GM19324 (cell line): ENCODE data around the gene C19orf38.

Experiments used
- ATAC-seq: cut with Tn5 transposase; IDR thresholded peaks from one replicate; pipeline ENCODE4 v1.9.1; 2021; ENCODE audit warnings: mild to moderate bottlenecking, moderate library complexity; ENCODE audit not compliant: unreplicated experiment, low FRiP score

Gene C19orf38

GRCh38 chr19:10895920-10896319 is 47.7 kb downstream of the C19orf38 start:
- no peak for ATAC-seq

- ATAC-seq: no peak
Measured at GRCh38 chr19:10896851-10897526, 48.8 kb downstream of the C19orf38 start.

DNA sequence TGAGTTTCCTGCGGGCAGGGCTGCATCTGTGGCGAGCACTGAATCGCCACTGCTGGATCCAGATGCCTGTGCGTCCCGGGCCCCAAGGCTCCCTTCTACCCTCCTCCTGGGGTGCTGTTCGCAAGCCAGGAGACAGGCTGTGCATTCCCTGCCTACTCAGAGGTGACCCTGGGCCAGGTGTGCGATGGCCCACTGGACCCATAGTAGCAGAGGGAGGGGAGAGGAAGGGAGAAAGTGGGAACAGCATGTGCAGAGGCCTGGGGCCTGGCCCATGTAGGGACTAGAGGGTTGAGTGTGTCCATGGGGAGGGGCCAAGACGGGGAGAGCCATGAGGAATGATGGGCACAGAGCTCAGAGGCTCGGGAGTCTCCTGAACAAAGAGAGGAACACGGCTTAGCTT is 50.4 kb downstream of the C19orf38 start:
- no peak for ATAC-seq

DNA sequence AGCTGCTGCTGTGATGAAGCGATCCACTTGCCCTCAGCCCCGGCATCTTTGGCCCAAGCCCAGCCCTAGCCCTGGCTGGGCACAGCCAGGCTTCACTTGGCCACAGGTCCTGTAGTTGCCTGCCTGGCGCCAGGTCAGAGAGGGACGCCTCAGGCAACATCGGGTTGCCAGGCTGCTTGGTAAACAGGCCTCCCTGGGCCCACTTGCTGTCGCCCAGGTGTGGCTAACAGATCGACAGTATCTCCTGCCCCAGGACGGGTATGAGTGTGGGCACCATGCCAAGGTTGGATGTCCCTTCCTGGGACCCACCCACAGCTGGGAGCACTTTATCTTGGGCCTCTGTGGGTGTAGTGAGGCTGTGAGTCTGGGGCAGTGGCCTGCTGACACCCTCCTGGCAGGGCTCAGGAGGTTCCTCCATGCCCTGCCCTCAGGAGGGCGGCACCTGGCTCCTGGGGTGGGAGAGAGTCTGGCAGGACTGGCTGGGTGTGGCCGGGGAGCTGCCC is 51.0 kb downstream of the C19orf38 start:
- ATAC-seq: no peak

GRCh38 chr19:10907925-10908324 is 59.7 kb downstream of the C19orf38 start:
- ATAC-seq: no peak

DNA sequence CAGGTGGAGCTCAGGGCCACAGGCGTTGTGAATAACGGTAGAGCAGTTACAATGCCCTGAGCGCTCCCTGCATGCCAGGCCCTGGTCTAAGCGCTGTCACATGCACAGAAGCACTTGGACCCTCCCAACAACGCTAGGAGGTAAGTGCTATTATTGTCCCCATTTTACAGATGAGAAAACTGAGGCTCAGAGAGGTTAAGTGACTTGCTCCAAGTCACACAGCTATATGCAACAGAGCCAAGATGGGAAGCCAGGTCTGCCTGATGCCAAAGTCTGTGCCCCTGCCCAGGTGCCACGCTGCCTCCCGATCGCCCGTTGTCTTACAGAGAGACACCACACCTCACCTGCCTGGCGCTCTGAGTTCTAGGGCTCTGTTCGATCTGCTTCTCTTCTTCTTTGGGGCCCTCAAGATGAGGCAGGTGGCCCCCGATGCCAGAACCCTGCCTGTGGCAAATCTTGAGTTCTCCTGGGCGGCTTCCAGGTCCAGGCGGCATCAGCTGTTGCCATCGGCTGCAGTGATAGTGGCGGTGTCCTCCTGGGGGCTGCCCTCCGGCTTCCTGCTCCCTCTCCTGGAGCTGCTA is 60.3 kb downstream of the C19orf38 start:
- ATAC-seq: no peak

DNA sequence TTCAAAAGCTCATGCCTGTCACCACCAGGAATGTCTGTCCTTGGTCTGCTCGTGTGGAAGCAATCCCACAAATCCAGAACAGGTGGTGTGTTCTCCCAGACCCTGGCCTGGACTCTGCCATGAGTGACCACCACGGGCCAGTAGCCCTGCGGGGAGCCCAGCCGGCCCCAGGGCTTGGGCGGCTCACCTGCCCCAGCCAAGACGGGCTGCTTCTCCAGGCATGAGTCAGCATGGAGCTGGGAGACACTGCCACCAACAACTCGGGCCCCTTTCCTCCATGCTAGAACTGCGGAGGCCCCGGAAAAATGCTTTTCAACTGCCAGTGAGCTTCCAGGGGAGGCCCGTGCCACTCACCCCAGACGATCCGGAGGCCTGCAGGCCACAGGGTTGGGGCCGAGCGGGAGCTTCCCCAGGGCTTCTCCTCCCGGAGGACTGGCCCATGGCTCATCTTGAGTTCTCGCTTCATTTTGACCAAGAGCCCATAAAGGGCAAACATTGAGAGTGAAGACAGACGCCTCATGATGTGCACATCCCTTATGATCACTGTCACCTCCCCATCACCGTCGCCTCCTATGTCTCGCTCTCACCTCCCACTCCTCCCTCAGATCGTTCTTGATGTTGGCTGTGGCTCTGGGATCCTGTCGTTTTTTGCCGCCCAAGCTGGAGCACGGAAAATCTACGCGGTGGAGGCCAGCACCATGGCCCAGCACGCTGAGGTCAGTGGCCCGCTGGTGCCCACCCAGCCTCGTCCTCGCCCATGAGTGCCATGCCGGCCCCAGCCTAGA is 63.6 kb downstream of the C19orf38 start:
- no peak for ATAC-seq

GRCh38 chr19:10912619-10913018 is 64.4 kb downstream of the C19orf38 start:
- no peak for ATAC-seq

DNA sequence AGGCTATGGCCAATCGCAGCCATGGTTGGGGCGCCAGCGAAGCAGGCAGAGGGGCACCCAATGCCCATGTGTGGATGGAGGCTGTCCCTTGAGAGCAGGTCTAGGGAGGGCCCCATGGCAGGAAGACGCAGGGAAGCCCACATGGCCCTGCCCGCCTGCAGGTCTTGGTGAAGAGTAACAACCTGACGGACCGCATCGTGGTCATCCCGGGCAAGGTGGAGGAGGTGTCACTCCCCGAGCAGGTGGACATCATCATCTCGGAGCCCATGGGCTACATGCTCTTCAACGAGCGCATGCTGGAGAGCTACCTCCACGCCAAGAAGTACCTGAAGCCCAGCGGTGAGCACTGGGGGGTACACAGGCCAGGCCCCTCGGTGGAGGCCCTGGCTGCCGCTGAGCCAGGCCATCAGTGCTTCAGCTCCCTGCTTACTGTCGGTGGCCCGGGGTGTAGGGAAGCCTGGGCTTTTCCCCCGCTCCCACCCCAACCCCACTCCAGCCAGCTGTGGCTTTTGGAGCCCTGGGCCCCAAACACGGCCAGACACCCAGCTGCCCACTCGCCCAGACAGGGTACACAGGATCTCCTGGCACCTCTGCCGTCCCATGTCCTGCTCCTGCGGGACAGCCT is 65.6 kb downstream of the C19orf38 start:
- ATAC-seq: no peak

GRCh38 chr19:10915130-10916091 is 67.2 kb downstream of the C19orf38 start:
- ATAC-seq: no peak

GRCh38 chr19:10916602-10917001 is 68.4 kb downstream of the C19orf38 start:
- ATAC-seq: no peak

- ATAC-seq: no peak
Measured at GRCh38 chr19:10918359-10918758, 70.1 kb downstream of the C19orf38 start.
